Upper lobe of left lung (tissue), 6 donors: ENCODE results near the gene ZNF292. TPM values are rescaled to one million over a fixed set of nuclear protein-coding genes. Genes with fewer than 3 reads are reported as not detected.

Source experiments
- ATAC-seq, 2 donors: fragments of 200-7000 bp; cut with Tn5 transposase; one replicate each; pipeline ENCODE4 v1.9.1; 2022; ENCODE audit warnings: mild to moderate bottlenecking in 2 of 2, moderate library complexity in 2 of 2; ENCODE audit not compliant: low FRiP score in 2 of 2
- DNase-seq, 2 donors: peaks; one replicate each; pipeline ENCODE4 v3.0.0-alpha.2; 2019 to 2020
- H3K27ac ChIP-seq, 4 donors: fragments of 200-600 bp; sonication (generic); one replicate each; pipeline ENCODE4 v1.5.1; 2016 to 2019
- H3K27me3 ChIP-seq, 4 donors: fragments of 200-600 bp; sonication (generic); one replicate each; pipeline ENCODE4 v1.5.1; 2017 to 2019
- H3K36me3 ChIP-seq, 4 donors: fragments of 200-600 bp; sonication (generic); one replicate each; pipeline ENCODE4 v1.5.1; 2016 to 2019
- H3K4me1 ChIP-seq, 4 donors: fragments of 200-600 bp; sonication (generic); one replicate each; pipeline ENCODE4 v1.5.1; 2018 to 2019
- H3K4me3 ChIP-seq, 4 donors: fragments of 200-600 bp; sonication (generic); one replicate each; pipeline ENCODE4 v1.5.1; 2017 to 2019; ENCODE audit warnings: mild to moderate bottlenecking in 2 of 4, moderate library complexity in 1 of 4
- H3K9me3 ChIP-seq, 4 donors: fragments of 200-600 bp; sonication (generic); one replicate each; pipeline ENCODE4 v1.5.1; 2018 to 2019
- EP300 ChIP-seq, 4 donors: sonication (generic); formaldehyde crosslinking; IDR thresholded peaks; one replicate each; pipeline ENCODE4 v1.5.1; 2017; ENCODE audit warnings: antibody characterized with exemption in 4 of 4, control low read depth in 2 of 4
- POLR2A ChIP-seq, 4 donors: fragments of 450-650 bp; IDR thresholded peaks; one replicate each; pipeline ENCODE4 v1.5.1; 2016 to 2017; ENCODE audit warnings: antibody characterized with exemption in 4 of 4, mild to moderate bottlenecking in 2 of 4
- POLR2AphosphoS5 ChIP-seq, 2 donors: sonication (generic); formaldehyde crosslinking; IDR thresholded peaks; one replicate each; pipeline ENCODE4 v1.5.1; 2017; ENCODE audit warnings: antibody characterized with exemption in 2 of 2
- WGBS, 2 donors: methylation state at CpG; one replicate each; pipeline ENCODE4 v1.1.5; 2017 to 2018; 5-methylcytosine and 5-hydroxymethylcytosine counted together
- total RNA-seq, 6 donors: library from RNA; depleted of rRNA in 4 of 6; stranded (reverse); fragments of >200 nt in 4 of 6; gene quantifications; one replicate each; pipeline versions ENCODE4 v1.1.0 to v1.2.1, GENCODE V29; 2016 to 2021
- TF ChIP-seq, protein P1 (sequence below), 6 experiments: fragments of 450-650 bp in 4 of 6; fragments of 200-600 bp in 2 of 6; sonication (generic) in 2 of 6; IDR thresholded peaks; one replicate each; pipeline ENCODE4 v1.5.1; 2016 to 2019; ENCODE audit warnings: antibody characterized with exemption in 6 of 6
- donor health status: DM: no; HTN: no; CAD: no; lungs with moderate emphysema.
- donor health status: DM: no; HTN: yes; CAD: no; lungs with severe emphysema.

The ZNF292 gene
- total RNA-seq, 6 donors from 2014 or later: 19.9 to 60.8 (median 32.0) TPM

DNA sequence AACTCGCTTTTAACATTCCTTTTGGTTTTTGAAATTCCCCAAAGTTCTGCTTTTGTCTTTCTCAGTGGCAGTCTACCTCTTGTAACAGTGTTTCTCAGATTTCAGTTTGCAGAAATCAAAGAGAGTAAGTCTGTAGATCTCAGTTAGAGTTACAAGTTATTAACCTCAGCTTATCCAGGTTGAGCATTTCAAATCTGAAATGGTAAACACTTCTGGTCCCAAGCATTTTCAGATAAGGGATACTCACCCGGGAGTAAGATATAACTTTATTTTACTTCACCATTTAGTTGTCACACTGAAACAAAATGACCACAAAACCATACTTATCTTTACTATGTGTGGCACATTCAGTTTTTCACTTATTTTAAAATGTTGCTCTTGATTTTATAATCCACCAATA is 9.8 kb downstream of the ZNF292 start:
- H3K4me3 ChIP-seq: no peak overlapping the region
- H3K9me3 ChIP-seq: no peaks in the 10 kb centered on the region
- 64 to 76% methylated on average over 2 of the region's 2 CpGs for WGBS, 2 donors
- no peak overlapping the region for H3K27ac ChIP-seq
- H3K4me1 ChIP-seq: peaks cover 0 to 24% (median 7%) of the 10 kb centered on the region in 4 donors
- DNase-seq: no peak
- no peaks in the 10 kb centered on the region for H3K27me3 ChIP-seq
- no peak for TF ChIP-seq EP300 (IDR thresholded peaks at IDR 0.05)
- TF ChIP-seq POLR2A (IDR thresholded peaks at IDR 0.05): no peak
- TF ChIP-seq POLR2AphosphoS5 (IDR thresholded peaks at IDR 0.05): no peak
- TF ChIP-seq, protein P1, sequence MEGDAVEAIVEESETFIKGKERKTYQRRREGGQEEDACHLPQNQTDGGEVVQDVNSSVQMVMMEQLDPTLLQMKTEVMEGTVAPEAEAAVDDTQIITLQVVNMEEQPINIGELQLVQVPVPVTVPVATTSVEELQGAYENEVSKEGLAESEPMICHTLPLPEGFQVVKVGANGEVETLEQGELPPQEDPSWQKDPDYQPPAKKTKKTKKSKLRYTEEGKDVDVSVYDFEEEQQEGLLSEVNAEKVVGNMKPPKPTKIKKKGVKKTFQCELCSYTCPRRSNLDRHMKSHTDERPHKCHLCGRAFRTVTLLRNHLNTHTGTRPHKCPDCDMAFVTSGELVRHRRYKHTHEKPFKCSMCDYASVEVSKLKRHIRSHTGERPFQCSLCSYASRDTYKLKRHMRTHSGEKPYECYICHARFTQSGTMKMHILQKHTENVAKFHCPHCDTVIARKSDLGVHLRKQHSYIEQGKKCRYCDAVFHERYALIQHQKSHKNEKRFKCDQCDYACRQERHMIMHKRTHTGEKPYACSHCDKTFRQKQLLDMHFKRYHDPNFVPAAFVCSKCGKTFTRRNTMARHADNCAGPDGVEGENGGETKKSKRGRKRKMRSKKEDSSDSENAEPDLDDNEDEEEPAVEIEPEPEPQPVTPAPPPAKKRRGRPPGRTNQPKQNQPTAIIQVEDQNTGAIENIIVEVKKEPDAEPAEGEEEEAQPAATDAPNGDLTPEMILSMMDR (IDR thresholded peaks at IDR 0.05): no peak
- H3K36me3 ChIP-seq: peaks cover 0 to 4% (median 0%) of the 10 kb centered on the region in 4 donors
- no peak for ATAC-seq

DNA sequence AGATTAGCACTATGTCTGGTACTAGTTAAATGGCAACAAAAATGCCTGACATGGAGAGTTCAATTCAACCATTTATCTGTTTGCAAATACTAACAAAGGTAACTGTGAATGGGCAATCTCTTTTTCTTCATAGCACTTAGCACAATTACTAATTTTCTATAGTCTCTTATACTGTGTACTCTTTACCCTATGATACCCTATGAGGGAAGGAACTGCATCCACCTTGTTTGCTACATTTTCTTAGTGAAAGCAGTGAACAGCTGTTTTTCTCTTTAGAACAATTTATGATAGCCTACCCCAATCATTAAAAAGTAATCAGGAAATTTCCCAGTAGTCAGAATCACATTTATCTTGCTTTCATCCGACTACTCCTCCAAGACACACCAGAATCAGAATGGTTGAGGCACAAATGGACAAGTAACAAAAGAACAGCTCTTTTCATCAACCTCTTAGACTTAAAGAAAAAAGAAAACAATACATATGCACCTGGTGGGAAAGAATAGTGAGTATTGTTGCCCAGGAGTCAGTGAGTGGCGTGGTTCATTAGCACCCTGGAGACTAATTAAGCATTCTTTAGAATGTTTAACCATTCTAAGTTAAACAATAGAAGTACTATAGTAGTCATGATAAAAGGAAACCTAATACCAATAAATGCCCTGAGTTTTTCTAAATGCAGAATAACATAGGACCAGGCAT is 16.7 kb downstream of the ZNF292 start:
- Histone ChIP-seq H3K4me3 (no peak overlapping the region), H3K9me3 (no peaks in the 10 kb centered on the region), H3K36me3 (peaks cover 0 to 4% (median 0%) of the 10 kb centered on the region in 4 donors), H3K27me3 (no peaks in the 10 kb centered on the region), H3K4me1 (peaks cover 18 to 24% (median 22%) of the 10 kb centered on the region in 4 donors), H3K27ac (no peak overlapping the region)
- TF ChIP-seq, protein P1 (IDR thresholded peaks at IDR 0.05): no peak
- no peak for TF ChIP-seq EP300 (IDR thresholded peaks at IDR 0.05)
- TF ChIP-seq POLR2A (IDR thresholded peaks at IDR 0.05): no peak
- no peak for TF ChIP-seq POLR2AphosphoS5 (IDR thresholded peaks at IDR 0.05)
- DNase-seq (no peak), ATAC-seq (no peak)
- WGBS, 2 donors: 81 to 84% methylated on average over 2 of the region's 2 CpGs

DNA sequence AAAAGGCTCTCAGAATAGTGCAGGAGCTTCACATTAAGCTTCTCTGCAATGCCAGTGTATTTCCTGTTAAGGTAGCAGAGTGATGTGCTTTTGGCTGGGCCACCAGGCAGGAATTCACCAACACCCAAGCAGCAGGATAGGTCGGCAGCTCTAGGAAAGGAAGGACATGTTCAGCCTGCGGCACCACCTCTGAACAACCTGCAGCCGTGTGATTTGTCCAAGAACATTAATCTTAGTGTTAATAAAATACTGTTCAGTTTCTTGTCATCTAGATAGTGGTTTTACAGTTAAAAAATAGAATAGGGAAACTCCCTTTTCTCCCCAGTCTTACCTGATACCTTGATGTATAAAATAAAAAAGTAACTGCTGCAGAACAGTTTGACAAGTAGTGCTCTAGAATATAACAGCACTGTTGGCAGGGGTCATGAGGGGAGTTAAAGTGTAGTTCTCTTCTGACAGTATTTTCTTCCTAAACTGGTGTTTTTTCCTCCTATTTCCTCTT is 18.8 kb downstream of the ZNF292 start:
- Histone ChIP-seq H3K27ac (no peak overlapping the region), H3K9me3 (no peaks in the 10 kb centered on the region), H3K4me1 (peaks cover 18 to 26% (median 23%) of the 10 kb centered on the region in 4 donors), H3K4me3 (no peak overlapping the region), H3K27me3 (no peaks in the 10 kb centered on the region), H3K36me3 (peaks cover 0 to 4% (median 0%) of the 10 kb centered on the region in 4 donors)
- no peak for TF ChIP-seq POLR2AphosphoS5 (IDR thresholded peaks at IDR 0.05)
- no peak for TF ChIP-seq POLR2A (IDR thresholded peaks at IDR 0.05)
- TF ChIP-seq, protein P1 (IDR thresholded peaks at IDR 0.05): no peak
- TF ChIP-seq EP300 (IDR thresholded peaks at IDR 0.05): no peak
- WGBS, 2 donors: 30 to 37% methylated on average over 3 of the region's 3 CpGs
- DNase-seq (no peak), ATAC-seq (no peak)

DNA sequence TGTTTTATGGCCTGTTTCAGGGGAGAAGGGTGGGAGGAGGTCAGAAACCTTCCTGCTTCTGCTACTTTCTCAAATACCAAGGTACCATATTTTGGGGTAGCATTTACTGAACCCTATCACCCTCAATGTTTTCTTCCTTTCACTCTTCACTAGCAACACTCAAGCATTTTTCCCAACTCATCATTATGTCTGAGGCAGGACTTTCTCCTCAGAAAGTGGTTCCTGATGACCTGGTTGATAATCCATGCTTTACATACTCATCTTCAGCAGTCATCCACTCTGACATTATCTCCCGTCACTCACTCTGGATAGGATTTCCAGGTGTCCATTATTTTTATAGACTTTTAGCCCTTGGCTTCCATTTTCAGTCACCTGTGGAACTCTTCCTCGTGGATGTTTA is 21.1 kb downstream of the ZNF292 start:
- no peak for ATAC-seq
- no peaks in the 10 kb centered on the region for H3K9me3 ChIP-seq
- H3K4me3 ChIP-seq: no peak overlapping the region
- no peak for TF ChIP-seq POLR2A (IDR thresholded peaks at IDR 0.05)
- no peak for TF ChIP-seq EP300 (IDR thresholded peaks at IDR 0.05)
- TF ChIP-seq POLR2AphosphoS5 (IDR thresholded peaks at IDR 0.05): no peak
- TF ChIP-seq, protein P1 (IDR thresholded peaks at IDR 0.05): no peak
- H3K36me3 ChIP-seq: no peaks in the 10 kb centered on the region
- no peak overlapping the region for H3K27ac ChIP-seq
- no peak for DNase-seq
- 99 to 100% methylated on average over 2 of the region's 2 CpGs for WGBS, 2 donors
- peaks cover 14 to 21% (median 17%) of the 10 kb centered on the region in 4 donors for H3K4me1 ChIP-seq
- no peaks in the 10 kb centered on the region for H3K27me3 ChIP-seq
